Right hindlimb (tissue), 1 donor: ENCODE data around the gene CD44.

Source experiments
- DNase-seq: peaks from one replicate; pipeline ENCODE4 v3.0.0-alpha.2; 2018

The CD44 gene

DNA sequence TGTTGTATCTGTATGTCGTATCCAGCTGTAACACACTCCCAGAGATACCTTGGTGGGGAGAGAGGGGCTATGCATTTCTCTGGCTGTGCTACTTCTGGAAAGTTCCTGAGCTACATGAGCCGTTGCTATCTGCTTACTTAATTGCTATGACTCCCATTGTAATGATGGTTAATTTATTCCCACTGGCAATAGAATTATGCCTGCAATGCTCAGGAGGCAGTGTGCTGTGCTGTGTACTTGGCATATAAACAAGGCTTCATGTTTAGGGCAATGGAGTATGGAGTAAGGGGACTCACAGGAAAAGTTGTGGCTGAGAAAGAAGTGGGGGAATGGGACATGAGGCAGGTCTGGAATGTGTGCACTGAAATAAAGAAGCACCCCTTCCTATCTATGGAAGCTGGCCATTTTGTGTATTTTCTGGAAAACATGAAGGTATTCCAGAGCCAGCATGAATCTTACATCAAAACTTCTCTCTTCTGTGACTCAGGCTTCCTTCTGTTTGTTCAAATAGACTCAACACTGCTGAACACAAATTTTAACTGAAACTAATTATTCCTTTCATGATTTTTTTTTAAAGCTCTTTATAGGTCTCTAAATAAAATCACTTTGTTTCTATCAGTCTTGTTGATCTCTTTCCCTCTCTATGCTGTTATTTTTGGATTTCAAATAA, 40.6 kb downstream of the CD44 start:
- no peak for DNase-seq

DNA sequence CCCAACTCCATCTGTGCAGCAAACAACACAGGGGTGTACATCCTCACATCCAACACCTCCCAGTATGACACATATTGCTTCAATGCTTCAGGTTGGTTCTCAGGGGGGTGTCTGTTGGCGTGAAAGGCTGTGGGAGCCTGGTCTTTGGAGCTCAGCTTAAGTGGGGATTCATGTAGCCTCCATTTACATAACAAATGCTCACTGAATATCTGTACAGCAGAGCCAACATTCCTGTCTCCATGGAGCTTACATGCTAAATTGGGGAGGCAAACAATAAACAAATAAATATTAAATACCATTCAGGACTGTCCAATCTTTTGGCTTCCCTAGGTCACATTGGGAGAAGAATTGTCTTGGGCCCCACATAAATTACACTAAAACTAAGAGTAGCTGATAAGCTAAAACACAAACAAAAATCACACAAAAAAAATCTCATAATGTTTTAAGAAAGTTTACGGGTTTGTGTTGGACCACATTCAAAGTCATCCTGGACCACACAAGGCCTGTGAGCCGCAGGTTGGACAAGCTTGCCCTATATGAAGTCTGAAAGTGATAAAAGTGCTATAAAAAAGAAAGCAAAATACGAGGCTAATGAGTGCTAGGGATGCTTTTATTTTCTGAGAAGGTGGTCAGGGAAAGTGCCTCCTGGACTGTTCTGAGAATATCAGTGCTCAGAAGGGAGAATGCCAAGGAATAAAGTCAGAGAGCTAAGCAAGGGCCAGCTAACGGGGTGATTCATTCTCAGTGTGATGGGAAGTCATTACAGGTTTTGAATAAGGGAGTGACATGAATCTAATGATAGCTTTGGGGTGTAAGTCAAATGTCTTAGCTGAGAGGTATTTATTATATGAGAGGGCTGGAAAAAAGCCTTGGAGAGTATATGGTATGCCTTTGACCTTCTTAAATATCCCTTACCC, 41.6 kb downstream of the CD44 start:
- DNase-seq = no peak

DNA sequence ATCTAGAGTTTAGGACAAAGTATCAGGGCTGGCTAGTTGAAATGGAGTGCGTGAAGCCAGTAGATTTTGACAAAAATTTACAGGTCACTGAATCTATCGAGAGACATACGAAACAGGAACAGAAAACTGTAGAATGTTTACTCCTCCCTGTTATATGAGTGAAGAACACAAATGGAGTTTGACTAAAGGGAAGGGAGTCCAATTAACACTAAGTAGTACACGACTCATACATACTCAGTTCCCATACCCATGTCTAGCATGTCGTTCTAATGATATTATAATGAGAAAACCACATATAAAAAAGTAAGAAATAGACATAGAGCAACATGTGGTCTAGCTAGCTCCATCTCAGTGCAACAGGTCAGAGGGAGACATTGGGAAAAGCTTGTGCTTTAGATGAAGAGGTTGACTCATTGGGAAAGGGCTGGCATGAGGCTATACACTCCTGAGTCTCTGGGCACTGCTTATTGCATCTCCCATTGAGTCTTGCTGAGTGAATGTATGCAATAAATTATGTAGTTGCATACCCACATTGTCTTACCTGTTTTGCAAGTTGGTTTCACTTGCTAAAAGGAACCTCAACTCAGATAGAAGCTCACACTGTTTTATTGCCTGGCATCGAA, 43.5 kb downstream of the CD44 start:
- DNase-seq = no peak

DNA sequence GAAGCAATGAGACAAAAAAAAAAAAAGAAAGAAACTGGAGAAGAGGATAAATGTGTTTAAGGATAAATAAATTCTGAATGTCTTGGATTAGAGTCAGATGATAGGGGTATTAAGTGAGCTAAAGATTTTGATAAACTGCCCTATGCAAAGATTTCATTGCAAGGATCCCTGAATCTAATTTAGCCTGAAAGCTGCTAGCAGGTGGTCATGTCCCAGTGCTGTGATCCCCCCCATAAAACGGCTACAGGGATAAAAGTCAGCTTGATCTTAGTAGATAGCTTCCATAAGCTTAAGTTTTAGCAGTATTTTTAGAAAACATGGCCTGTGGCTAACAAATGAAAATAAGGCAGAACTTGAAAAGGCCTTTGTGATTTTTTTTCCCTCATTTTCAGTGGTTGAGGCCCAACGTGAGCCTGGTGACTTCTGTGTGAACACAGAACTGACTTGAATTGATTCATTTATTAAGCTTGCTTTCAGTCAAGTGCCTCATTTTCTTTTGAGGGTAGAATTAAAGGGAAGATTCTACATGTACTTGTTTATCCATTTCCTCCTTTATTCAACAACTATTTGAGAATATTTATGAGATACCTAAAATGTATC, 44.5 kb downstream of the CD44 start:
- no peak for DNase-seq

DNA sequence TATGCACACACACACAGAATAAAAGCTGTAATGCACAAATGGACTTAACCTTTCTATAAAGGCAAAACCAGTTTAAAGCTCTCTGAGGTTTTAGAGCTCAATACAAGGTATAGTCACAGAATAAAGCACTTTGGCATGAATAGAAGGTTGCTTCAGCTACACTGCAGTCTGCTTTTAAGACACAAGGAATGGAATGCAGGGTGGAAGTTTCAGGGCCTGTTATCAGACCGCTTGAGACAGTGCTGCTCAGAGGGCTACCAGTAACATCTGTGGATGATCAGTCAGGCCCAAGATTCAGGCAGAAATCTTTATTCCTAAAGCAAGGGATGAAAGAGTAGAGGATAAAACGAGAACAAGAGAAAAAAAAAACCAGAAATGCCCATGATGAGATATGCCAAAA, 46.7 kb downstream of the CD44 start:
- DNase-seq = no peak

DNA sequence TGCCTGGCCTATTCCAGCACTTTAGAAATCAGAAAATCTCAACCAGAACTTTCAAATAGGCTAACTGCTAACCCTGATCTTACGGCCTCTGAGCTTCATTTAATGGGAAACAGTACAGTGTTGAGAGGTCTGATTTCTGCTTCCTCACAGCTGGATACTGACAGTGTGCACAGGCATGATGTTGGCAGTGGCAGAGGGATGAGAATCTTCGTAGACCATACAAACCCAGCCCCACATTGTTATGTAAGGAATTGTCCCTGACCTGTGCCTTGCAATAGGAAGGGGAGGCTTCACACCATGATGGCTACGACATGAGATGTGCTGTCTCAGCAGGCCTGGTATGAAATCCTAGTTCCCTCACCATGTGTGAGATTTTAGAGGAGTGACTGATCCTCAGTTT, 49.0 kb downstream of the CD44 start:
- no peak for DNase-seq

DNA sequence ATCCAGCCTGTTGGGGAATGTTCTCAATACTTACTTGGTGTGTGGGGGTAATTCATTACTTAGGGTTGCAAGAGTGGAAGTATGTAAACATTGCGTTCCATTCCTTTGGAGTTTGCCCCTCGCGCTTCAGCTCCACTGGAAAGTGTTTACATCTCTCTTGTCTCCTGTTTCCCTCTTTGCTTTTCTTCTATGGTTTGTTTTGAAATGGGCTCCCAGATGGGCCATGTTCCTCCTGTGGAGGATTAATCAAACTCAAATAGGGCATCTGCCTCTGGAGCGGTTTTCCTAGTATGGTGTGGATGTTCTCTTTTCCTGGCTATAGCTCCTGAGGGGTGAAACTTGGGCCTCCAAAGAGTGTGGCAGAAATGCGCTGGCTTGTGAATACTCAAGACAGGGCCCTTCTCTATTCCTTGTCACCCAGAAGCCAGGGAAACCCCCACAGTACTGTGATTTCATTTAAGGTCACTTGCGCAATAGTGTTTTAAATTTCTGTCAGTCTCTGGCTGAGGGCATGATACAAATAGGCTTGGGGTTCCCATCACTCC, 51.9 kb downstream of the CD44 start:
- no peak for DNase-seq

DNA sequence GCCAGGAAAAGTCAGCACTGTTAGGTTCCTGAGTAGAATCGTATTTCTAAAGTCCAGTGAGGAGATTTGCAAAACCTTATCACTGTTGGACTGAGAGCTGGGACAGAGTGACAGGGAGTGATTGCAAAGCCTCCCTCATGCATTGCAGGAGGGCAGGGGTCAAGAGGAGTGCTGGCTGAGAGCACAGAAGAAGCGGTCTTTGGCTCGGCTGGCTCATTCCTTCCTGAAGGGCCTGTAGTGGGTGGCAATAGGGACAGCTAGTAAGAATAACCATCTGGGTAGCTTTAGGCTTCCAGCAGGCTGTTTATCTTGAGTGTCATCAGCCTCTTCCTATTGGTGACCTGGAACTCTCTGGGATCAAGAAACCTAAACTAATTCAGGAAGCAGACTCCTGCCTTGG, 53.4 kb downstream of the CD44 start:
- no peak for DNase-seq

DNA sequence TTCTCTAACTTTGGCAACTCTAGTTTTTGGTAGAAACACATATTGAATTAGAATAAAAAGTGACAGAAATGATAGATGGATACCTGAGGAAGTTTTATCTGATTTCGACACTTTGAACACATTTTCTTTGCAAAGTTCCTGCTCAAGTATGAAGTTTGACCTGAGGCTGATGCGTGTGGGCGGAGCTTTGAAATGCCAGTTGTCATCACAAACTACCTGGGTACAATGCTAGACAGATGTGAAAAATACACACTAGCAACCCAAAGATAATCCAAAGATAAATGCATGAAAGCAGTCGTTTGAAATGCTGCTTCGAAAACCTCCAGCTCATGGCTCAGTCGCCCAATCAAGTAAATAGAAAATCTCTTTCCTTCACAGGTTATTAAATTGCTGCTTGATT, 54.8 kb downstream of the CD44 start:
- no peak for DNase-seq

DNA sequence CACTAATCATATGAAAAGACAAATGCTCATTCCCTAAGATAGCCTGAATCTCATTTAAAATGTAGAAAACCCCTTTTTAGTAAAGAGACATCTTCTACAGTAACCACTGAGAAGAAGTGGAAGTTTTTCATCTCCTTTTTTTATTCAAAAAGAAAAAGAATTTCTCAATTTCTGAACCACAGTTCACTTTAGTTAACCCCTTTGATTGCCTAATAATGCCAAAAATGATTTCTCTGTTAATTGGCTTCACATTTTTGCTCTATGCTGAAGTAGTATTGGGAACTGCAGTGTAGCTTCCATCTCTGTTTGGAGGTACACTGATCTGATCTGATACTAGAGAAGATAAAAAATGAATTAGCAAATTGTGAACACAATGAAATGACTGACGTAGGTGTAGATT, 58.3 kb downstream of the CD44 start:
- no peak for DNase-seq

DNA sequence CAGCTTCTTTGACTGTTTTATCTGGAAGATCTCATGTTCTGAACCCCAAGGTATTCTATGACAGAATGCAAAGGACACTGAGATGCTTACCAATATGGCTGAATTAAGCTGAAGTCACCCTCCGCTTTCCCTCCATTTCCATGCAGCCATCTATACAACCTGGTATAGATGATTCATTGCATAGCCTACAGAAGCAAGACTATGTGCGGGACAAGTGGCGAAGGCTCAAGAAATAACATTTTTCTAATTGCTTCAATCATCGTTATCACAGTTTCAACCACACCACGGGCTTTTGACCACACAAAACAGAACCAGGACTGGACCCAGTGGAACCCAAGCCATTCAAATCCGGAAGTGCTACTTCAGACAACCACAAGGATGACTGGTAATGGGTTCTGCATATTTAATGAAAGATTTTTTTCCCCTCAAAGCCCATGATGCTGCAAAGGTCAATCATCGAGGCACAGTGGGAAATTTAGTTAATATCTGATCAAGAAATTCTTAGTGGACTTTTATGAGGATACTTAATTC, 61.9 kb downstream of the CD44 start:
- DNase-seq = no peak

DNA sequence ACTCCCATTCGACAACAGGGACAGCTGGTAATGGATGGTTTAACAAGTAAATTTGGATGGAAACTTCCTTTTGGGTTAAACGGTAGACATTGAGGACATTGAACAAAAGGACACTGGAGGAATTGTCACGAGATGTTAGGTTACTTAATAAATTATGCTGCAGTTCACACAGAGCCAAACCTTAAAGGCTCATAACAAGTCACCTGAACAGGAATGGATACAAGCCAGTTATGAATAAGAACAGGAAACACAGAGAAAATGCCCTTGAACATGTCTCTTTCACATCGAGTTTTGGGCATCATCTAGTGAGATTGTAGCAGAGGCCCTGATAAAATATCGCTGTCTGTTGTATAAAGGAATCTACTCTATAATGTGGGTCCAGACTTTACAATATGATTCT, 65.6 kb downstream of the CD44 start:
- no peak for DNase-seq

DNA sequence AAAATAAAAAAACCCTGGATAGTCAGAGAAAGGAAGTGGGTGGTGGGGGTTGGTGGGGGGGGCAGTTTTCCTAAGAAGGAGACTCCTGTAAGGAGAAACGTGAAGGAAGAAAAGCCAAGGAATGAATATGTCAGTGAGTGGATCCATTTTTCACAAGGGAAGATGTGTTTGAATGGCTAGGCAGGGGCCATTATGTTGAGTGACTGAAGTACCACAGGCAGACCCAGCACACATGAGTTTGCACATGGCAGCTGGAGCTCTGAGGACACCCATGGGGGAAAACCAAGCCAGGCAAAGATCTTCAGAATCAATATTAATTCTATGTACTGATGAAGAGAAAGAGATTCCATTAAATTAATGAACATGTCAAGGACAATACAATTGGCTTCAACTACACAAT, 67.6 kb downstream of the CD44 start:
- DNase-seq = no peak

DNA sequence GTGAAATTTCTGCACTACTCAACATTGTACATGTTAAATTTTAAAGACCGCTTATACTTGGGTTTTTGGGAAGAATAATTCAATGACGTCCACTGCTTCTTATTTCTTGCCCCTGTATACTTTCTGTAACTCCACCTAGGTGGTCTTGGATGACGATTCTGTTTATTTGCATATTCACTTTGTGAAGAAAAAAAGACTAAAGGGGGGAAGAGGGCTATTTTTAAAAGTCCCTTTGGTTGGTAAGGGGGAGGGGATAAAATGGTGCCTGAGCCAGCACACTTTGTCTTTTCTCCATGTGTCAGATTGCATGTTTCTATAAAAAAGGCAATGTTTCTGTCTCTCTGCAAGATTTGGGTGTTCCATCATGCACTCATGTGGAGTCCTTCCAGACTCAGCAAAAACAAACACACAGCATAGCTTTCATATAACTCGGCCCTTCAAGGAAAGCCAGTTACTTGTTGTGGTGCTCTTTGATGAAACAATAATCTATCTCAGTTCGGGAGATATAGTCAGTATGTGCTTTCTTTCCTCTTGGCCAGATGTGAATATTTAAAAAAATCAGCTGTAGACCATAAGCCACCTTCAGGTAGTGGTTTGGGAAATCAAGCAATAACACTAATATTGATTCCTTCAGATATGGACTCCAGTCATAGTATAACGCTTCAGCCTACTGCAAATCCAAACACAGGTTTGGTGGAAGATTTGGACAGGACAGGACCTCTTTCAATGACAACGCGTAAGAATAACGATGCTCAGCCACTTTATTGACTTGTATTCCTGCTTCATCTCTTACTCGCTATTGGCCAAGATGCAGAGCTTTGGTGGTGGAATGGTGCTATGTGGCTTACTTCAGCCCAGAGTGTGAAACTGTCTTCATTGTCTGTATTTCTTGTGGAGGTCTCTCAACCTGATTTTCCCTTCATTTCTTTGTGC, 68.8 kb downstream of the CD44 start:
- no peak for DNase-seq

DNA sequence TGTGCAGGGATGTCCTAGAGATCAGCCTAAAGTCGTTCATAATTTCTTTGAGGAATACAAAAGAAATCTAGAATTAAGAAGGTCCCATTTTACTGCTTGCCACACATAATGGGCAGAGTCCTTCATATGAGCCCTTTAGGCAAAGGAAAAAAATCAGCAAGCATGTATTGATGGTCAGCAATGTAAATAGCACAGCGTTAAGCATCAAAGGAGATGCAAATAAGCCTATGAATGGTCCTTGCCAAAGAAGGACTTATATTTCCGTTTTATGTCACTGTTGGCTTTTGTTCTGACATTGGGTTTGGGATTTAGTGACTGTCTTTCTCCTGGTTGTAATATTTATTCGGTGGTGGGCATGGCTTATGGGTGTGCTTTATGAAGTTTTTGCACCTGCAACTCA, 69.8 kb downstream of the CD44 start:
- DNase-seq = no peak

DNA sequence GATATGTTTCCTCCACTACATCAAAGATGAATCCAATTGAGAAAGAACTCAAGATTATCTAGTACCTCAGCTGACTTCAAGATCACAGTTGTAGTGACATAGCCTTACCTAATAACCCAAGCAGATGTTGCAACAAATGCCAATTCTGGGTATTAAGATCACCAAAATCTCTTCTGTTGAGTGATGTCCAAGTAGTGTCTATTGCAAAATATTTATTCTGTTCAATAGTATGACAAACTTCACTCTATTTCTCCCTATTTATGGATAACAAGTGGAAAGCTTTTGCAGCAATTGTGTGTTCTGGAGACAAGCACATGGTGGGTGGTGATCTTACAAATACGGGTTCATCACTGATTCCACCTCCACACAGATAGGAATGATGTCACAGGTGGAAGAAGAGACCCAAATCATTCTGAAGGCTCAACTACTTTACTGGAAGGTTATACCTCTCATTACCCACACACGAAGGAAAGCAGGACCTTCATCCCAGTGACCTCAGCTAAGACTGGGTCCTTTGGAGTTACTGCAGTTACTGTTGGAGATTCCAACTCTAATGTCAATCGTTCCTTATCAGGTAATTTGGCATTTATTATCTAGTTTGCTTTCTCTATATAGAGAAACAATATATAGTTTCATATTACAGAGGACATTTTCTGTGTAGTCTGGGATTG, 72.0 kb downstream of the CD44 start:
- DNase-seq = no peak

DNA sequence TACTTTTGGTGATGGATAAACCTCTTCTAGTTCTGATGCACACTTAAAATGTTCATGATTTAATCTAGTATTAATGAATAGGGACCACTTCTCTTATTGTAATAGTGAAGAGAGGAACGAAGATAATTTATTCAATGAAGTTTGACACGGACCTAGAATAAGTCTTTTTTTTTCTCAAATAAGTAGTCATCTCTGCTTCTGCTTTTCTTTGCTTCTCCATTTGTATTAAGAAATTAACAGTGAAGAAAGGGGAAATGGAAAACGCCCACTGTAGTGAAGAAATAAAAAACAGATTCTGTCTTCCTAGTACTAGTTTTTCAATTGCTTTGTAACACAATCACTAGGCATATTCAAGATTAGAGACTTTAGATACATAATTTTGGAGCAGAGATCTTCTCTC, 73.0 kb downstream of the CD44 start:
- no peak for DNase-seq

DNA sequence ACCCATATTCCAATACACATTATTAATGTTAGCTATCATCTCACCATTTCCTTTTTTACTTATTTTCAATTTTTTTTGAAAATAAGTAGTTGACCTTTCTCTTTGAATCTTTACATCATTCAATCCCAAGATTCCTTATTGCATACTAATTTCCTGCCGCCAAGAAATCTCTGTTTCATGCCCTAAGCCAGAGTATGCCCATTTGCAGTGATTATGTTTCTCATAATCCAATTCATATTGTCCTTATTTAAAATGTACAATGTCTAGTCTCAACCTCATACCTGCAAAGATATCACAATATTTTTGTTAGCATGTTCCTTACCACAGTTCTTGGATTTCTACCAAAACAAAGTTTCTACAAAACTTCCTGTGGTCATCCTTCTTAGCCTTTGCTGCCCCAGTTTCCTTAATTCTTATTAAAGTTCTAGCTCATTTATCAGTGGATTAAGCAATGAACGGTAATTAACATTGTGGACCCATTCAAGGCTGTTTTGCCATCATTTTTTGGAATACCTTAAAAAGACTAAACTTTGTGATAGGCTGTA, 75.3 kb downstream of the CD44 start:
- no peak for DNase-seq

DNA sequence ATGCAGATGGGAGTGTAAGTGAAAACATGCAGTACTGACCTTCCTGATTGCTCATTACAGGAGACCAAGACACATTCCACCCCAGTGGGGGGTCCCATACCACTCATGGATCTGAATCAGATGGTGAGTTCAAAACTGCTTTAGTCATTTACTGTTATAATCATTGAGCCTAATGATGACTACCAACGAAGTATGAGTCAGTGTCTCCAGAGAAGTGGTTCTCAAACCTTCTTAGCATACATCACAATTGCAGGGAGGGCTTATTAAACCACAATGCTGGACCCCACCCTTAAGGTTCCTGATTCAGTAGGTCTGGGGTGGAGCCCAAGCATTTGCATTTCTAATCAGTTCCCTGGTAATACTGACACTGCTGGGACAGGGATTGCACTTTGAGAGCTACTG, 75.8 kb downstream of the CD44 start:
- no peak for DNase-seq

DNA sequence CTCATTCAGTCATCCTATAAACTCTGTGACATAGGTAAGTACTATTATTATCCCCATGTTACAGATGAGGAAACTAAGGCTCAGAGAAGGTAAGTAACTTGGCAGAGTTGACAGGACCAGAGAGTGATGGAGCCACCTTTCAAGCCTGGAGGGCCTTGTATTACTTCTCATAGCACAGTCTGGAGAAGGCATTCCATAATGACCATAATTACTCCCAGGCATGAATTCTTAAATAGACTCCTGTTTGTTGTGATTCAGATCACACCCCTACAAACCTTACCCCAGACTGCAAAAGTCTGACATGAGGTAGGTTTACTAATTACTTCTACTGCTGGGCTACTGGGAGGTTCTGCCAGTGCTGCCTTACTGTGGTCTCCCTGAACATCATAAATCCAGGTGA, 77.0 kb downstream of the CD44 start:
- no peak for DNase-seq
